Measurements from ENCODE around the gene CARNS1.

CARNS1 gene

GRCh38 chr11:67415501-67416304 lies at the start of gene CARNS1:
Gene CARNS1, plus strand, starts transcription at chr11:67415678. Its CDS starts 522 bp downstream, at chr11:67416200.
- in situ Hi-C loops (cut with MboI; ENCODE audit: low sequenced_read_pairs), result no loop called here

- in situ Hi-C loops (cut with MboI; ENCODE audit: low sequenced_read_pairs), result no loop called here
These were observed 49.6 kb upstream of the CARNS1 start for GRCh38 chr11:67365736-67366444.

- in situ Hi-C loops (cut with MboI; ENCODE audit: low sequenced_read_pairs), result no loop called here
These were observed 48.9 kb upstream of the CARNS1 start for GRCh38 chr11:67366546-67366945.

- in situ Hi-C loops (cut with MboI; ENCODE audit: low sequenced_read_pairs), result no loop called here
These were observed 48.3 kb upstream of the CARNS1 start for GRCh38 chr11:67366961-67367760.

- in situ Hi-C loops (cut with MboI; ENCODE audit: low sequenced_read_pairs), result no loop called here
These were observed 47.7 kb upstream of the CARNS1 start for GRCh38 chr11:67367761-67368227.

- in situ Hi-C loops (cut with MboI; ENCODE audit: low sequenced_read_pairs), result no loop called here
These were observed 46.9 kb upstream of the CARNS1 start for GRCh38 chr11:67368621-67369020.

GRCh38 chr11:67369275-67369674 lies 46.2 kb upstream of the CARNS1 start:
- in situ Hi-C loops (cut with MboI; ENCODE audit: low sequenced_read_pairs), result no loop called here

GRCh38 chr11:67369801-67370284 lies 45.6 kb upstream of the CARNS1 start:
- in situ Hi-C loops (cut with MboI; ENCODE audit: low sequenced_read_pairs), result no loop called here

GRCh38 chr11:67370351-67371076 lies 45.0 kb upstream of the CARNS1 start:
- in situ Hi-C loops (cut with MboI; ENCODE audit: low sequenced_read_pairs), result no loop called here

- in situ Hi-C loops (cut with MboI; ENCODE audit: low sequenced_read_pairs), result no loop called here
These were observed 44.1 kb upstream of the CARNS1 start for GRCh38 chr11:67371189-67371910.

GRCh38 chr11:67371911-67372320 lies 43.6 kb upstream of the CARNS1 start:
- in situ Hi-C loops (cut with MboI; ENCODE audit: low sequenced_read_pairs), result no loop called here

- in situ Hi-C loops (cut with MboI; ENCODE audit: low sequenced_read_pairs), result no loop called here
These were observed 43.0 kb upstream of the CARNS1 start for GRCh38 chr11:67372321-67372992.

GRCh38 chr11:67372993-67373647 lies 42.4 kb upstream of the CARNS1 start, which contains the start of gene CLCF1:
Gene CLCF1, minus strand, starts transcription at chr11:67373598. Its CDS starts 59 bp downstream, at chr11:67373539.
- in situ Hi-C loops (cut with MboI; ENCODE audit: low sequenced_read_pairs), result no loop called here

GRCh38 chr11:67373648-67374570 lies 41.6 kb upstream of the CARNS1 start:
- in situ Hi-C loops (cut with MboI; ENCODE audit: low sequenced_read_pairs), result no loop called here

- in situ Hi-C loops (cut with MboI; ENCODE audit: low sequenced_read_pairs), result no loop called here
These were observed 40.8 kb upstream of the CARNS1 start for GRCh38 chr11:67374571-67375281.

- in situ Hi-C loops (cut with MboI; ENCODE audit: low sequenced_read_pairs), result no loop called here
These were observed 40.0 kb upstream of the CARNS1 start for GRCh38 chr11:67375320-67376055.

Measured in HL-60/S4 treated with retinoic acid at 250 ng/mL for 4 days and 3 days (cell line).